GM12878 (cell line): ENCODE data around the gene DNAH17. TPM values are rescaled to one million over a fixed set of nuclear protein-coding genes. Genes with fewer than 3 reads are reported as not detected.

Experiments
- ATAC-seq: fragments of 200-7000 bp; cut with Tn5 transposase; 3 replicates; pipeline ENCODE4 v1.9.1; 2020; ENCODE audit warnings: mild to moderate bottlenecking, moderate library complexity
- BruUV-seq: library from RNA; stranded (reverse); fragments of 400-500 nt; replicated peaks from 2 replicates; lab custom pipeline; 2021; lab: Mats Ljungman, UMichigan
- CTCF ChIA-PET: fragments of 300-600 bp; sonication (Branson Sonifier 250); formaldehyde crosslinking; extraction: SDS; loops from one replicate; lab custom pipeline; 2021; ENCODE audit warnings: inconsistent platforms; lab: Yijun Ruan, JAX
- POLR2A ChIA-PET: fragments of 350-600 bp; formaldehyde crosslinking; extraction: SDS; loops from one replicate; lab custom pipeline; 2021; ENCODE audit warnings: inconsistent platforms; lab: Charles Lee
- RAD21 ChIA-PET: fragments of 300-600 bp; sonication (Branson Sonifier 250); formaldehyde crosslinking; loops from one replicate; lab custom pipeline; 2023; ENCODE audit warnings: antibody characterized with exemption; ENCODE audit not compliant: unreplicated experiment; lab: Charles Lee
- SMC1A ChIA-PET: fragments of 300-600 bp; sonication (Branson Sonifier 250); formaldehyde crosslinking; loops from one replicate; lab custom pipeline; 2023; ENCODE audit not compliant: unreplicated experiment, uncharacterized antibody; lab: Charles Lee
- DNase-seq: peaks from one replicate; pipeline ENCODE4 v3.0.0-alpha.2; 2011; ENCODE audit warnings: low read depth, low spot score
- FAIRE-seq: peaks from 3 replicates; lab custom pipeline; 2011; peaks lifted over from hg19 to GRCh38; lab: Jason Lieb, UNC
- H2AFZ ChIP-seq: 2 replicates; pipeline ENCODE4 v1.6.0; 2011; ENCODE audit warnings: low read depth, low read length, control low read depth; ENCODE audit not compliant: control insufficient read depth
- H3K27ac ChIP-seq: 2 replicates; pipeline ENCODE4 v1.5.1; 2011; ENCODE audit warnings: control low read depth; ENCODE audit not compliant: control insufficient read depth, insufficient read depth
- H3K27me3 ChIP-seq, 2 experiments: replicated peaks in 1 of 2; 2 replicates each; pipeline versions ENCODE4 v1.6.0 to v1.6.1; 2011; ENCODE audit warnings: low read length in 1 of 2; ENCODE audit not compliant: control insufficient read depth in 2 of 2, insufficient read depth in 2 of 2
- H3K36me3 ChIP-seq, 2 experiments: 2 replicates each; pipeline ENCODE4 v1.5.1; 2011; ENCODE audit warnings: low read length in 1 of 2; ENCODE audit not compliant: control insufficient read depth in 2 of 2, insufficient read depth in 2 of 2
- H3K4me1 ChIP-seq: 2 replicates; pipeline ENCODE4 v1.6.1; 2011; ENCODE audit warnings: mild to moderate bottlenecking, low read length, moderate library complexity, mixed read lengths; ENCODE audit not compliant: control insufficient read depth, insufficient read depth
- H3K4me2 ChIP-seq: 2 replicates; pipeline ENCODE4 v1.6.0; 2011; ENCODE audit warnings: control low read depth; ENCODE audit not compliant: control insufficient read depth, insufficient read depth
- H3K4me3 ChIP-seq: fragments of 200-600 bp; sonication (generic); 2 replicates; pipeline ENCODE4 v1.5.1; 2016
- H3K79me2 ChIP-seq: 2 replicates; pipeline ENCODE4 v1.6.0; 2011; ENCODE audit warnings: low read length; ENCODE audit not compliant: control insufficient read depth, insufficient read depth
- H3K9ac ChIP-seq: 2 replicates; pipeline ENCODE4 v1.8.0; 2011; ENCODE audit warnings: low read length, control low read depth, mixed read lengths; ENCODE audit not compliant: control insufficient read depth, insufficient read depth
- H3K9me3 ChIP-seq: replicated peaks from 3 replicates; pipeline ENCODE4 v1.5.1; 2011; ENCODE audit warnings: mild to moderate bottlenecking, low read length; ENCODE audit not compliant: control insufficient read depth, insufficient read depth
- H4K20me1 ChIP-seq: 2 replicates; pipeline ENCODE4 v1.6.0; 2011; ENCODE audit not compliant: control insufficient read depth, insufficient read depth
- BACH1 ChIP-seq: fragments of 450-650 bp; IDR thresholded peaks from 2 replicates; pipeline ENCODE4 v1.6.1; 2017; ENCODE audit warnings: mild to moderate bottlenecking, borderline replicate concordance
- BMI1 ChIP-seq: fragments of 450-650 bp; IDR thresholded peaks from 2 replicates; pipeline ENCODE4 v1.6.1; 2016; ENCODE audit warnings: mild to moderate bottlenecking, moderate library complexity, borderline replicate concordance
- CHD4 ChIP-seq: fragments of 200-600 bp; sonication (generic); IDR thresholded peaks from 2 replicates; pipeline ENCODE4 v1.6.1; 2016; ENCODE audit warnings: mild to moderate bottlenecking
- CREB1 ChIP-seq: IDR thresholded peaks from 2 replicates; pipeline ENCODE4 v1.6.1; 2012; ENCODE audit warnings: low read depth, mild to moderate bottlenecking, inconsistent platforms
- CTCF ChIP-seq, 3 experiments: IDR thresholded peaks in 2 of 3; conservative IDR thresholded peaks in 1 of 3; 2 replicates each; pipeline ENCODE4 v1.5.1; 2011; ENCODE audit warnings: low read depth in 3 of 3, low read length in 3 of 3, mild to moderate bottlenecking in 3 of 3, control low read depth in 2 of 3, moderate library complexity in 2 of 3, inconsistent platforms in 1 of 3, mixed read lengths in 1 of 3; ENCODE audit not compliant: control insufficient read depth in 2 of 3, insufficient read depth in 1 of 3; ENCODE audit errors: extremely low read depth in 1 of 3
- EED ChIP-seq: sonication (generic); IDR thresholded peaks from 2 replicates; pipeline ENCODE4 v1.6.1; 2016; ENCODE audit warnings: antibody characterized with exemption, low read depth
- FOS ChIP-seq: IDR thresholded peaks from 3 replicates; pipeline ENCODE4 v1.6.1; 2011; ENCODE audit warnings: borderline replicate concordance; ENCODE audit not compliant: insufficient read length; ENCODE audit errors: extremely low read depth
- FOXK2 ChIP-seq: fragments of 450-650 bp; IDR thresholded peaks from 2 replicates; pipeline ENCODE4 v1.6.1; 2017; ENCODE audit warnings: mild to moderate bottlenecking, moderate library complexity
- NFXL1 ChIP-seq: fragments of 450-650 bp; IDR thresholded peaks from 2 replicates; pipeline ENCODE4 v1.6.1; 2017; ENCODE audit warnings: antibody characterized with exemption, mild to moderate bottlenecking, borderline replicate concordance
- NKRF ChIP-seq: fragments of 450-650 bp; conservative IDR thresholded peaks from 2 replicates; pipeline ENCODE4 v1.6.1; 2017; ENCODE audit warnings: mild to moderate bottlenecking, moderate library complexity
- PAX5 ChIP-seq: IDR thresholded peaks from 2 replicates; pipeline ENCODE4 v1.6.1; 2011; ENCODE audit warnings: low read depth, low read length, borderline replicate concordance
- PKNOX1 ChIP-seq: fragments of 450-650 bp; IDR thresholded peaks from 2 replicates; pipeline ENCODE4 v1.6.1; 2016; ENCODE audit warnings: mild to moderate bottlenecking
- POU2F2 ChIP-seq: IDR thresholded peaks from 3 replicates; pipeline ENCODE4 v1.6.1; 2011; ENCODE audit warnings: low read depth, mild to moderate bottlenecking, low read length, borderline replicate concordance
- SMARCA5 ChIP-seq: fragments of 450-650 bp; IDR thresholded peaks from 2 replicates; pipeline ENCODE4 v1.6.1; 2017; ENCODE audit warnings: mild to moderate bottlenecking
- SP1 ChIP-seq: IDR thresholded peaks from one replicate; pipeline ENCODE4 v1.6.1; 2011; ENCODE audit warnings: low read depth, low read length
- TCF3 ChIP-seq: IDR thresholded peaks from 2 replicates; pipeline ENCODE4 v1.6.1; 2012; ENCODE audit warnings: low read depth, mild to moderate bottlenecking, low read length, borderline replicate concordance; ENCODE audit not compliant: insufficient read depth
- YBX1 ChIP-seq: fragments of 450-650 bp; IDR thresholded peaks from 2 replicates; pipeline ENCODE4 v1.6.1; 2016; ENCODE audit warnings: antibody characterized with exemption
- WGBS: methylation state at CpG from one replicate; pipeline ENCODE4 v1.1.6; 2016; ENCODE audit warnings: low lambda C conversion rate; ENCODE audit not compliant: insufficient replicate concordance, insufficient coverage; ENCODE audit errors: missing lambda C conversion rate; 5-methylcytosine and 5-hydroxymethylcytosine counted together
- in situ Hi-C: fragments of 300-500 bp; cut with MboI; formaldehyde crosslinking; loops from 9 replicates; pipeline ENCODE4 v1.14.3; 2018; ENCODE audit warnings: mixed read lengths
- intact Hi-C: fragments of 100-400 bp; cut with micrococcal nuclease; formaldehyde crosslinking; loops from one replicate; pipeline ENCODE4 v1.14.2; 2022; ENCODE audit not compliant: unreplicated experiment
- polyA plus RNA-seq, 11 experiments: library from polyadenylated mRNA; depleted of rRNA in 4 of 11; unstranded in 6 of 11; stranded (reverse) in 5 of 11; fragments of >200 nt; fragmentation: Nextera tagmentation in 4 of 11; fragmentation: Illumina TruSeq in 1 of 11; extraction: Ambion mirVana in 4 of 11; extraction: Trizol in 1 of 11; gene quantifications; 1 replicate in 1 of 11; 2 replicates in 10 of 11; pipeline versions ENCODE4 v1.2.1 to v1.2.3, GENCODE V29; 2011 to 2016; ENCODE audit warnings: inconsistent platforms in 2 of 11, missing spikeins in 2 of 11, low read depth in 1 of 11
- total RNA-seq, 4 experiments: library from RNA; depleted of rRNA in 3 of 4; stranded (reverse); fragments of >200 nt in 3 of 4; fragmentation: Illumina TruSeq in 1 of 4; extraction: Trizol in 1 of 4; gene quantifications; 2 replicates each; pipeline versions ENCODE4 v1.2.1 to v1.2.3, GENCODE V29; 2013 to 2021
- TF ChIP-seq, protein P1 (sequence below): fragments of 450-650 bp; IDR thresholded peaks from 2 replicates; pipeline ENCODE4 v1.6.1; 2017; ENCODE audit warnings: antibody characterized with exemption, mild to moderate bottlenecking, moderate library complexity

Gene DNAH17
- total and polyA plus RNA-seq, 10 of the 15 experiments (the other 5 are each of a cell fraction or from before 2014, with no cell fraction given): 0.16 to 2.9 (median 0.56) TPM

DNA sequence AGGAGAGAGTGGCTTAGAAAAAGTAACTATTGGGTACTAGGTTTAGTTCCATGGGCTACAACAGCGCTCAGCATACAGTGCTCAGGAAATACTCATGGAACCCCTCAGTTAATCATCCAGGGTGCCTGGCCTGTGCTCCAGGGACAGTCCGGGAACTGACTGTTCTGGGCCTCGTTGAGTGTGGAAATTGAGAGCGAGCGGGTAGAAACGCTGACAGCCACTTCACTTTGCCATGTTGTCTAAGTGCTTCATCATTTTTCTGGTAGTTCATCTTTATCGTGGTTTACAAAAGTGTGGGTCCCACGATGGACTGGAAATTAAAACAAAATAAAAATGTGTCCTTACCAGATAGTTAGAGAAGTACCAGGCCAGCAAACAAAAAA lies 31.6 kb upstream of the DNAH17 start:
- Histone ChIP-seq H3K36me3 (no peaks in the 10 kb centered on the region), H3K4me1 (no peaks in the 10 kb centered on the region), H3K27ac (no peak overlapping the region), H2AFZ (no peak overlapping the region), H3K9ac (no peak overlapping the region), H3K4me3 (no peak overlapping the region), H4K20me1 (no peaks in the 10 kb centered on the region), H3K79me2 (no peaks in the 10 kb centered on the region), H3K4me2 (no peak overlapping the region), H3K27me3 (no peaks in the 10 kb centered on the region; a peak in 1 of 4 replicates), H3K9me3 (peaks cover 2% of the 10 kb centered on the region; the same call in 2 of the 3 replicates)
- intact Hi-C loops (no loop called here), in situ Hi-C loops (no loop called here)
- DNase-seq (no peak), FAIRE-seq (no peak), ATAC-seq (no peak)
- ChIA-PET SMC1A (no interaction called here), RAD21 (no interaction called here), POLR2A (interaction anchor here (0.5 kb wide), 1 partner anchor 136 kb away, joined by 4 read pairs; no protein-coding TSS in a partner anchor), CTCF (no interaction called here)
- WGBS: 68% methylated on average over 8 of the region's 8 CpGs
- no TSS peak for BruUV-seq
- no peak for TF ChIP-seq BMI1
- no peak for TF ChIP-seq CTCF (IDR thresholded peaks at IDR 0.05 in 2 of 3, conservative IDR thresholded peaks at IDR 0.05 in 1 of 3; ENCODE audit: control insufficient read depth in 2 of 3, extremely low read depth in 1 of 3, insufficient read depth in 1 of 3, low read depth in 3 of 3, low read length in 3 of 3)
- no peak for TF ChIP-seq SP1
- no peak for TF ChIP-seq PKNOX1
- no peak for TF ChIP-seq FOXK2
- no peak for TF ChIP-seq CREB1
- no peak for TF ChIP-seq POU2F2
- no peak for TF ChIP-seq NKRF
- no peak for TF ChIP-seq NFXL1
- TF ChIP-seq YBX1: no peak
- TF ChIP-seq CHD4: no peak
- no peak for TF ChIP-seq SMARCA5
- no peak for TF ChIP-seq TCF3
- TF ChIP-seq FOS: no peak
- TF ChIP-seq, protein P1, sequence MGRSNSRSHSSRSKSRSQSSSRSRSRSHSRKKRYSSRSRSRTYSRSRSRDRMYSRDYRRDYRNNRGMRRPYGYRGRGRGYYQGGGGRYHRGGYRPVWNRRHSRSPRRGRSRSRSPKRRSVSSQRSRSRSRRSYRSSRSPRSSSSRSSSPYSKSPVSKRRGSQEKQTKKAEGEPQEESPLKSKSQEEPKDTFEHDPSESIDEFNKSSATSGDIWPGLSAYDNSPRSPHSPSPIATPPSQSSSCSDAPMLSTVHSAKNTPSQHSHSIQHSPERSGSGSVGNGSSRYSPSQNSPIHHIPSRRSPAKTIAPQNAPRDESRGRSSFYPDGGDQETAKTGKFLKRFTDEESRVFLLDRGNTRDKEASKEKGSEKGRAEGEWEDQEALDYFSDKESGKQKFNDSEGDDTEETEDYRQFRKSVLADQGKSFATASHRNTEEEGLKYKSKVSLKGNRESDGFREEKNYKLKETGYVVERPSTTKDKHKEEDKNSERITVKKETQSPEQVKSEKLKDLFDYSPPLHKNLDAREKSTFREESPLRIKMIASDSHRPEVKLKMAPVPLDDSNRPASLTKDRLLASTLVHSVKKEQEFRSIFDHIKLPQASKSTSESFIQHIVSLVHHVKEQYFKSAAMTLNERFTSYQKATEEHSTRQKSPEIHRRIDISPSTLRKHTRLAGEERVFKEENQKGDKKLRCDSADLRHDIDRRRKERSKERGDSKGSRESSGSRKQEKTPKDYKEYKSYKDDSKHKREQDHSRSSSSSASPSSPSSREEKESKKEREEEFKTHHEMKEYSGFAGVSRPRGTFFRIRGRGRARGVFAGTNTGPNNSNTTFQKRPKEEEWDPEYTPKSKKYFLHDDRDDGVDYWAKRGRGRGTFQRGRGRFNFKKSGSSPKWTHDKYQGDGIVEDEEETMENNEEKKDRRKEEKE: no peak
- no peak for TF ChIP-seq PAX5
- no peak for TF ChIP-seq BACH1
- no peak for TF ChIP-seq EED
